ENCODE measurements around the gene PSTPIP1.

The PSTPIP1 gene

DNA sequence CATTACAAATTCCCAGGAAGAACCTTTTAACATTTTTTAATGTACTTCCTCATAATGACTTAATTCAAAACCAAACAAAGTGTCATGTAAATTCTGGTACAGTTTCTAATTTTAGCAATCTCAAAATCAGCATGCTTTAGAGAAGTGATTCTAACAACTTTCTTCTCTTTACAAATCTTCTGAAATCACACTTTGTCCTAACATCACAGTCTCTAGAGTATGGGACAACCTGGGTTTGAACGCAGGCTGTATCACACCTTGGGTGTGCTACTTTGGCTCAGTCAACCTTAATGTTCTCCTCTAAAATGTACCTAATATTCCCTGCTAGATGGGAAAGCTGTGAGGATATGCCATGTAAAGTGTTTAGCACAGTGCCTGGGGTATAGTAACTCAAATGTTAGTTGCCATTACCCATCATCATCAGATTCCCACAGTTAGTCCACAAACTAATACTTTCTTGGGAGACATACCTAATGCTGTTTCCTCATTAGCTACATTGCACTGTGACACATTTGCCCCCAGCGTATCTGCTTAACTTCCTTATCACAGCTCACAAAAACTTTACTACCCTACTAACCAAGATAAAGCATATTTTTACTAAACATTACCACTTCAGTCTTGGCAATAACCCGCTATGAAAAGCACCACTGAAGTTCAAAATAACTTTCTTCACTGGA lies 72.9 kb downstream of the PSTPIP1 start:
- POLR2A ChIA-PET: no interaction called here
- DNase-seq (ENCODE audit: low read depth, low spot score): no peak
- H3K4me3 ChIP-seq (ENCODE audit: low read depth, low read length): no peak overlapping the region
- CTCF ChIA-PET: interaction anchor here (1.1 to 1.8 kb wide), 4 partner anchors 18 to 476 kb away, joined by 3 to 6 read pairs (median 4); no protein-coding TSS in a partner anchor
- TF ChIP-seq, protein P1, sequence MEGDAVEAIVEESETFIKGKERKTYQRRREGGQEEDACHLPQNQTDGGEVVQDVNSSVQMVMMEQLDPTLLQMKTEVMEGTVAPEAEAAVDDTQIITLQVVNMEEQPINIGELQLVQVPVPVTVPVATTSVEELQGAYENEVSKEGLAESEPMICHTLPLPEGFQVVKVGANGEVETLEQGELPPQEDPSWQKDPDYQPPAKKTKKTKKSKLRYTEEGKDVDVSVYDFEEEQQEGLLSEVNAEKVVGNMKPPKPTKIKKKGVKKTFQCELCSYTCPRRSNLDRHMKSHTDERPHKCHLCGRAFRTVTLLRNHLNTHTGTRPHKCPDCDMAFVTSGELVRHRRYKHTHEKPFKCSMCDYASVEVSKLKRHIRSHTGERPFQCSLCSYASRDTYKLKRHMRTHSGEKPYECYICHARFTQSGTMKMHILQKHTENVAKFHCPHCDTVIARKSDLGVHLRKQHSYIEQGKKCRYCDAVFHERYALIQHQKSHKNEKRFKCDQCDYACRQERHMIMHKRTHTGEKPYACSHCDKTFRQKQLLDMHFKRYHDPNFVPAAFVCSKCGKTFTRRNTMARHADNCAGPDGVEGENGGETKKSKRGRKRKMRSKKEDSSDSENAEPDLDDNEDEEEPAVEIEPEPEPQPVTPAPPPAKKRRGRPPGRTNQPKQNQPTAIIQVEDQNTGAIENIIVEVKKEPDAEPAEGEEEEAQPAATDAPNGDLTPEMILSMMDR (IDR thresholded peaks at IDR 0.05; ENCODE audit: insufficient read depth, low read length, missing control alignments): no peak

- CTCF ChIA-PET: interaction anchor here (1.4 kb wide), 1 partner anchor 19 kb away, joined by 3 read pairs; no protein-coding TSS in a partner anchor
Observed at GRCh38 chr15:77068633-77069032, 73.7 kb downstream of the PSTPIP1 start.

DNA sequence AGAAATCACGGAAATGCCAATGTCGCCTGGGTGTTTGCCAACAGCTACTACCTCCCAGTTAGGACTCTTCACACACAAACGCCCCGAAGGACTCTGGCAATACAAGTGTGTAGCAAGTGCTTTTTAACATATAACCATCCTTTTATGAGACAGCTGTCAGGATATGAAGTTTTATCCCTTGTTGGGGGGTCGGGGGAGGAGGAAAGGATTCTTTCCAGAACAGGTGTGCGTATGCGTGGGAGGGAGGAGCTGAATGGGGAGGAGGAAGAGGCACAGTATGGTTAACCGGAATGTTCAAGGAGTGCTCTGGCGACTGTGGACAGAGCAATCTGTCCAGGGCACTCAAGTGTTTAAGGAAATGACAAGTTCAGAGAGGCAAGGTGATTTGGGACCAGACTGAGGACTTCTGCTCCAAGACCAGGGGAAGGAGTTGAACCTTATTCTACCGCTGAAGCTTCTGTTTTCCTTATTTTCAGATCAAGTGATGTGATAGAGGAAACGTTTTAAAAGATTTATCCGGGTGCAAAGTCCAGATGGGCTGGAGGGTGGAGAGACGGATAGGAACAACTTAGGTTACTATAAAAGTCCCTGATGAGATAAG lies 74.7 kb downstream of the PSTPIP1 start:
- peak overlapping the region; percentile 72 for H3K4me3 ChIP-seq (ENCODE audit: low read depth, low read length)
- no peak for DNase-seq (ENCODE audit: low read depth, low spot score)
- CTCF ChIA-PET: interaction anchor here (1.0 to 1.4 kb wide), 3 partner anchors 20 to 50 kb away, joined by 3 to 4 read pairs (median 3); no protein-coding TSS in a partner anchor
- POLR2A ChIA-PET: no interaction called here
- TF ChIP-seq, protein P1 (IDR thresholded peaks at IDR 0.05; ENCODE audit: insufficient read depth, low read length, missing control alignments): no peak

More at GRCh38 chr15:77068633-77069032, 73.7 kb downstream of the PSTPIP1 start:
- POLR2A ChIA-PET: no interaction called here
- DNase-seq (ENCODE audit: low read depth, low spot score): no peak
- H3K4me3 ChIP-seq (ENCODE audit: low read depth, low read length): no peak overlapping the region
- TF ChIP-seq, protein P1 (IDR thresholded peaks at IDR 0.05; ENCODE audit: insufficient read depth, low read length, missing control alignments): no peak

DNA sequence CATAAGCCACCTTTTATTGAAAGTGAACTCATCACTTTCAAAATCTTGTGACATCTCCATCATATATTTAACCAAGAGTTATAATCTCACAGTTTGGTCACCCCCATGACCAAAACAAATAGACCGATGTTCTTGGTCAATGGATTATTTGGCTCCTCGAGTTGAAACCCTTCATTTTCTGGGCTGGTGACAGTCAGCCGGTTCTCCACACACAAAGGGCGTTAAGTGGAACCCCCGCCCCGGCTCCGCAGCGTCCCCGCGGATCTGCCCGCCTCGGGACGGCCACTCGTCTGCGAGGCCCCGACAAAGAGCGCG lies 75.2 kb downstream of the PSTPIP1 start:
- CTCF ChIA-PET: interaction anchor here (1.0 to 1.2 kb wide), 2 partner anchors 35 to 49 kb away, joined by 3 to 4 read pairs; no protein-coding TSS in a partner anchor
- TF ChIP-seq, protein P1 (IDR thresholded peaks at IDR 0.05; ENCODE audit: insufficient read depth, low read length, missing control alignments): no peak
- POLR2A ChIA-PET: no interaction called here
- peak overlapping the region; percentile 72 for H3K4me3 ChIP-seq (ENCODE audit: low read depth, low read length)
- no peak for DNase-seq (ENCODE audit: low read depth, low spot score)

DNA sequence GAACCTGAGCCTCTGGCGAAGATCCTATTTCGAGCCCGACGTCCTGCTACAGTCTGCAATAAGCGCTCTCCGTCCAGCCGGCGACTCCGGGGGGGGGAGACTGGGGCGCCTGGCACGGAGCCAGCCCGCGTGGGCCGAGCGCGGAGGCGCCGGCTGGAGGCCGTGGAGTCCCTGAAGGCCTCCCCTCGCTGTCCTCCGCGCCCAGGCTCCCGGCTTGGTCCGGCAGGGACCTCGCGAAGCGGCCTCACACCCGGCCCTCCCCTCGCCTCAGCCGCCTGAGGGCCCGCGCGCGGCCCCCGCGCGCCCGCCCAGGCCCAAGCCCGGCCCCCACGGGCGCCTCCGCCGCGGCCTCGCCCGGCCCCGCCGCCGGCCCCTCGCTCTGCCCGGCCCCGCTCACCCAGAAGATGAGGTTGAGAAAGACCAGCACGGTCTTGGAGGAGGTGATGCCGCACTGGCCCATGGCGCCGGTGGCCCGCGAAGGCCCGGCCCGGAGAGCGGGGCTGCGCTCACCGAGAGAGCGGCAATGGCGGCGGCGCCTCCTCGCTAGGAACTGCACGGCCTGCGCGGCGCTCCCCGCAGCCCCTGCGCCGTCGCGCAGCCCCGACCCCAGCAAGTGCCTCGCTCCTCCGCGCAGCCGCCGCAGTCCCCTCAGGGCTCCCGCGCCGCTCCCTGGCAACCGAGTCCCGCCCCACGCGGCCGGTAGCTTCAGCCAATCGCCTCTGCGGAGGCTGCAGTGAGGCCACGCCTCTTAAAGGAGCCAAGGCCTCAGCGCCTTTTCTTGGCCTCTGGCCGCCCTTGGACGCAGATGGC lies 75.8 kb downstream of the PSTPIP1 start, which contains the start of gene TSPAN3:
Gene TSPAN3 (minus strand): TSS at position 615 of the 810 bp plus-strand sequence. CDS start 155 bp downstream, at position 460.
- TF ChIP-seq, protein P1 (IDR thresholded peaks at IDR 0.05; ENCODE audit: insufficient read depth, low read length, missing control alignments): no peak
- POLR2A ChIA-PET: interaction anchor here (0.6 to 0.7 kb wide), 3 partner anchors 32 to 458 kb away, joined by 3 read pairs; no protein-coding TSS in a partner anchor
- peak within 1 kb of the TSS; percentile 72 for H3K4me3 ChIP-seq (ENCODE audit: low read depth, low read length)
- CTCF ChIA-PET: no interaction called here
- DNase-seq (ENCODE audit: low read depth, low spot score): no peak

Data from AG04449 (cell line).